Astrocyte (in vitro differentiated cells and primary cell): ENCODE data around the gene XYLT1. TPM values are rescaled to one million over a fixed set of nuclear protein-coding genes. Genes with fewer than 3 reads are reported as not detected.

Source experiments
- DNase-seq: peaks from one replicate; pipeline ENCODE4 v3.0.0-alpha.2; 2010; ENCODE audit warnings: low read depth
- FAIRE-seq: peaks from 2 replicates; lab custom pipeline; 2011; peaks lifted over from hg19 to GRCh38; lab: Jason Lieb, UNC
- H2AFZ ChIP-seq: 2 replicates; pipeline ENCODE4 v1.6.0; 2012; ENCODE audit warnings: low read depth, low read length, inconsistent platforms
- H3K27ac ChIP-seq: 2 replicates; pipeline ENCODE4 v1.5.1; 2011; ENCODE audit warnings: low read depth, low read length, inconsistent platforms
- H3K27me3 ChIP-seq: 2 replicates; pipeline ENCODE4 v1.6.0; 2011; ENCODE audit warnings: low read length, inconsistent platforms; ENCODE audit not compliant: insufficient read depth
- H3K36me3 ChIP-seq: 2 replicates; pipeline ENCODE4 v1.5.1; 2011; ENCODE audit warnings: low read length, inconsistent platforms; ENCODE audit not compliant: insufficient read depth
- H3K4me1 ChIP-seq: 2 replicates; pipeline ENCODE4 v1.5.1; 2011; ENCODE audit warnings: low read length, inconsistent platforms; ENCODE audit not compliant: insufficient read depth
- H3K4me2 ChIP-seq: 2 replicates; pipeline ENCODE4 v1.6.0; 2012; ENCODE audit warnings: low read length, inconsistent platforms
- H3K4me3 ChIP-seq: 2 replicates; pipeline ENCODE4 v1.5.1; 2011; ENCODE audit warnings: low read depth, mild to moderate bottlenecking, low read length, inconsistent platforms; ENCODE audit not compliant: insufficient read depth
- H3K79me2 ChIP-seq: 2 replicates; pipeline ENCODE4 v1.6.0; 2012; ENCODE audit warnings: mild to moderate bottlenecking, low read length, inconsistent platforms; ENCODE audit not compliant: insufficient read depth
- H3K9ac ChIP-seq: 2 replicates; pipeline ENCODE4 v1.6.0; 2012; ENCODE audit warnings: mild to moderate bottlenecking, low read length, inconsistent platforms
- H3K9me3 ChIP-seq: 2 replicates; pipeline ENCODE4 v1.5.1; 2012; ENCODE audit warnings: low read depth, mild to moderate bottlenecking, low read length, inconsistent platforms; ENCODE audit not compliant: insufficient read depth
- H4K20me1 ChIP-seq: 2 replicates; pipeline ENCODE4 v1.6.0; 2012; ENCODE audit warnings: low read length, inconsistent platforms; ENCODE audit not compliant: insufficient read depth
- H3K27ac Mint-ChIP-seq: one replicate; pipeline ENCODE4 v1.8.0; 2021; ENCODE audit warnings: mild to moderate bottlenecking, mixed read lengths; ENCODE audit not compliant: unreplicated experiment
- H3K27me3 Mint-ChIP-seq: one replicate; pipeline ENCODE4 v1.8.0; 2021; ENCODE audit warnings: low read depth, mixed read lengths; ENCODE audit not compliant: unreplicated experiment
- H3K36me3 Mint-ChIP-seq: one replicate; pipeline ENCODE4 v1.8.0; 2021; ENCODE audit warnings: low read depth, mixed read lengths; ENCODE audit not compliant: unreplicated experiment
- H3K4me1 Mint-ChIP-seq: one replicate; pipeline ENCODE4 v1.8.0; 2021; ENCODE audit warnings: low read depth, mixed read lengths; ENCODE audit not compliant: unreplicated experiment
- H3K4me3 Mint-ChIP-seq: one replicate; pipeline ENCODE4 v1.8.0; 2021; ENCODE audit warnings: mild to moderate bottlenecking, moderate library complexity, mixed read lengths; ENCODE audit not compliant: unreplicated experiment
- H3K9me3 Mint-ChIP-seq: one replicate; pipeline ENCODE4 v1.8.0; 2021; ENCODE audit warnings: mild to moderate bottlenecking, mixed read lengths; ENCODE audit not compliant: unreplicated experiment
- CTCF ChIP-seq: IDR thresholded peaks from 2 replicates; pipeline ENCODE4 v1.5.1; 2011; ENCODE audit warnings: low read depth, mild to moderate bottlenecking, inconsistent platforms, low read length, moderate library complexity; ENCODE audit not compliant: insufficient read depth
- EZH2 ChIP-seq: IDR thresholded peaks from 2 replicates; pipeline ENCODE4 v1.6.1; 2012; ENCODE audit warnings: mild to moderate bottlenecking, low read length, inconsistent platforms; ENCODE audit not compliant: insufficient read depth
- total RNA-seq: library from RNA; stranded (reverse); gene quantifications from 2 replicates; pipeline ENCODE4 v1.2.1, GENCODE V29; 2021

Gene XYLT1
- total RNA-seq, 1 donor from 2014 or later: 22.9 TPM

DNA sequence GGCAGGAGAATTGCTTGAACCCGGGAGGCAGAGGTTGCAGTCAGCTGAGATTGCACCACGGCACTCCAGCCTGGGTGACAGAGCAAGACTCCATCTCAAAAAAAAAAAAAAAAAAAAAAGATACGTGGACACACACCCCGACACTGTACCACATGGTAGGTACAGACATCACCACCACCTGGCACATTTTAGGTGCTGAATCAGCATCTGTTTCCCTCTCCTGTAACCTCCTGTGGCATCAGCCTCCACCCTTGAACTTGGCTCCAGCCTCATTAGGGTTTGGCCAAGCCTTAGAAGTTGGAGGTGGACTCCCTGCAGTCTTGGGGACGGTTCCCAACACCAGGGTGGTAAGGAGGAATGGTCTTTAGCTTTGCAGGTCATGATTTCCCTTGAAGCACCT, 46.0 kb downstream of the XYLT1 start:
- no peak overlapping the region for H3K4me3 Mint-ChIP-seq
- Histone ChIP-seq H3K4me1 (no peaks in the 10 kb centered on the region), H3K27ac (no peak overlapping the region), H3K79me2 (peaks cover 87% of the 10 kb centered on the region), H4K20me1 (peaks cover 84% of the 10 kb centered on the region), H3K4me3 (no peak overlapping the region), H3K27me3 (no peaks in the 10 kb centered on the region), H3K9ac (no peak overlapping the region), H2AFZ (no peak overlapping the region), H3K9me3 (no peaks in the 10 kb centered on the region), H3K4me2 (no peak overlapping the region), H3K36me3 (peaks cover 5% of the 10 kb centered on the region)
- H3K27ac Mint-ChIP-seq: no peak overlapping the region
- peaks cover 2% of the 10 kb centered on the region for H3K9me3 Mint-ChIP-seq
- peaks cover 9% of the 10 kb centered on the region for H3K36me3 Mint-ChIP-seq
- FAIRE-seq: no peak
- peaks cover 5% of the 10 kb centered on the region for H3K4me1 Mint-ChIP-seq
- no peaks in the 10 kb centered on the region for H3K27me3 Mint-ChIP-seq
- TF ChIP-seq CTCF (no peak), EZH2 (no peak)
- DNase-seq: no peak

- Mint-ChIP-seq H3K4me3 (no peak overlapping the region), H3K27me3 (no peaks in the 10 kb centered on the region), H3K36me3 (peaks cover 9% of the 10 kb centered on the region), H3K9me3 (peaks cover 2% of the 10 kb centered on the region), H3K27ac (no peak overlapping the region), H3K4me1 (peaks cover 5% of the 10 kb centered on the region)
- peaks cover 81% of the 10 kb centered on the region for H3K79me2 ChIP-seq
- no peak overlapping the region for H3K4me2 ChIP-seq
- no peak overlapping the region for H3K9ac ChIP-seq
- H2AFZ ChIP-seq: no peak overlapping the region
- H3K9me3 ChIP-seq: no peaks in the 10 kb centered on the region
- H3K4me3 ChIP-seq: no peak overlapping the region
- H3K4me1 ChIP-seq: no peaks in the 10 kb centered on the region
- H3K27me3 ChIP-seq: no peaks in the 10 kb centered on the region
- TF ChIP-seq EZH2: no peak
- no peak for TF ChIP-seq CTCF
- FAIRE-seq (no peak), DNase-seq (no peak)
- H3K27ac ChIP-seq: no peak overlapping the region
- no peaks in the 10 kb centered on the region for H3K36me3 ChIP-seq
- H4K20me1 ChIP-seq: peaks cover 81% of the 10 kb centered on the region
Measured at GRCh38 chr16:17423221-17423620, 47.5 kb downstream of the XYLT1 start.

- Histone ChIP-seq H3K4me2 (no peak overlapping the region), H3K9me3 (no peaks in the 10 kb centered on the region), H2AFZ (no peak overlapping the region), H3K36me3 (no peaks in the 10 kb centered on the region), H3K27me3 (no peaks in the 10 kb centered on the region), H3K4me3 (no peak overlapping the region), H3K79me2 (peaks cover 84% of the 10 kb centered on the region), H4K20me1 (peaks cover 87% of the 10 kb centered on the region), H3K27ac (no peak overlapping the region), H3K9ac (no peak overlapping the region), H3K4me1 (peaks cover 19% of the 10 kb centered on the region)
- peaks cover 12% of the 10 kb centered on the region for H3K4me1 Mint-ChIP-seq
- no peak for FAIRE-seq
- H3K9me3 Mint-ChIP-seq: peaks cover 4% of the 10 kb centered on the region
- H3K27ac Mint-ChIP-seq: no peak overlapping the region
- H3K27me3 Mint-ChIP-seq: no peaks in the 10 kb centered on the region
- peaks cover 5% of the 10 kb centered on the region for H3K36me3 Mint-ChIP-seq
- peak; percentile 34 for DNase-seq
- no peak overlapping the region for H3K4me3 Mint-ChIP-seq
- no peak for TF ChIP-seq EZH2
- no peak for TF ChIP-seq CTCF
Measured at GRCh38 chr16:17420816-17421215, 49.9 kb downstream of the XYLT1 start.
